GM18520 (cell line): ENCODE measurements around the gene IQCN.
A peak's percentile ranks its signal among the peaks of the same experiment; 100 is the strongest.

Experiments
- ATAC-seq: cut with Tn5 transposase; IDR thresholded peaks from one replicate; pipeline ENCODE4 v1.9.1; 2021; ENCODE audit not compliant: unreplicated experiment

IQCN gene

GRCh38 chr19:18289471-18290301 lies 15.4 kb upstream of the IQCN start:
- no peak for ATAC-seq

GRCh38 chr19:18287836-18288772 lies 13.9 kb upstream of the IQCN start:
- ATAC-seq: no peak

GRCh38 chr19:18286973-18287635 lies 12.9 kb upstream of the IQCN start:
- no peak for ATAC-seq

- no peak for ATAC-seq
These were observed 10.6 kb upstream of the IQCN start for GRCh38 chr19:18284712-18285360.

GRCh38 chr19:18283338-18283737 lies 9.1 kb upstream of the IQCN start:
- ATAC-seq: no peak

GRCh38 chr19:18282788-18283141 lies 8.5 kb upstream of the IQCN start:
- no peak for ATAC-seq

GRCh38 chr19:18282021-18282787 lies 8.0 kb upstream of the IQCN start:
- ATAC-seq: no peak

- ATAC-seq: peak; percentile 59
These were observed 7.1 kb upstream of the IQCN start, which contains the start of gene JUND for GRCh38 chr19:18281082-18282020. Gene JUND, minus strand, starts transcription at chr19:18281622. Its CDS starts 138 bp downstream, at chr19:18281484.

GRCh38 chr19:18280247-18281081 lies 6.2 kb upstream of the IQCN start:
- ATAC-seq: peak; percentile 10

- ATAC-seq: no peak
These were observed 5.4 kb upstream of the IQCN start for GRCh38 chr19:18279516-18280246.

GRCh38 chr19:18279266-18279515 lies 4.9 kb upstream of the IQCN start:
- ATAC-seq: no peak

GRCh38 chr19:18278521-18279265 lies 4.4 kb upstream of the IQCN start:
- ATAC-seq: no peak

GRCh38 chr19:18274781-18275356 lies 617 bp upstream of the IQCN start:
- ATAC-seq: no peak

GRCh38 chr19:18273561-18274218 lies 562 bp downstream of the IQCN start:
- ATAC-seq: no peak

GRCh38 chr19:18271433-18271841 lies 2.8 kb downstream of the IQCN start:
- no peak for ATAC-seq

- ATAC-seq: no peak
These were observed 3.9 kb downstream of the IQCN start for GRCh38 chr19:18270326-18270725.
